Hepatocyte (in vitro differentiated cells): ENCODE data around the gene PGAP3.

ENCODE experiments used
- EZH2 ChIP-seq: fragments of 200-600 bp; sonication (generic); IDR thresholded peaks from 2 replicates; pipeline ENCODE4 v1.6.1; 2016; ENCODE audit warnings: antibody characterized with exemption, mild to moderate bottlenecking, borderline replicate concordance
- EZH2phosphoT487 ChIP-seq: fragments of 200-600 bp; sonication (generic); IDR thresholded peaks from one replicate; pipeline ENCODE4 v1.6.1; 2018; ENCODE audit warnings: antibody characterized with exemption, mild to moderate bottlenecking, low read depth, moderate library complexity; ENCODE audit not compliant: unreplicated experiment, severe bottlenecking
- TF ChIP-seq, protein P1 (sequence below): fragments of 200-600 bp; sonication (generic); IDR thresholded peaks from 2 replicates; pipeline ENCODE4 v1.5.1; 2016; ENCODE audit warnings: antibody characterized with exemption, mild to moderate bottlenecking; ENCODE audit not compliant: poor library complexity

DNA sequence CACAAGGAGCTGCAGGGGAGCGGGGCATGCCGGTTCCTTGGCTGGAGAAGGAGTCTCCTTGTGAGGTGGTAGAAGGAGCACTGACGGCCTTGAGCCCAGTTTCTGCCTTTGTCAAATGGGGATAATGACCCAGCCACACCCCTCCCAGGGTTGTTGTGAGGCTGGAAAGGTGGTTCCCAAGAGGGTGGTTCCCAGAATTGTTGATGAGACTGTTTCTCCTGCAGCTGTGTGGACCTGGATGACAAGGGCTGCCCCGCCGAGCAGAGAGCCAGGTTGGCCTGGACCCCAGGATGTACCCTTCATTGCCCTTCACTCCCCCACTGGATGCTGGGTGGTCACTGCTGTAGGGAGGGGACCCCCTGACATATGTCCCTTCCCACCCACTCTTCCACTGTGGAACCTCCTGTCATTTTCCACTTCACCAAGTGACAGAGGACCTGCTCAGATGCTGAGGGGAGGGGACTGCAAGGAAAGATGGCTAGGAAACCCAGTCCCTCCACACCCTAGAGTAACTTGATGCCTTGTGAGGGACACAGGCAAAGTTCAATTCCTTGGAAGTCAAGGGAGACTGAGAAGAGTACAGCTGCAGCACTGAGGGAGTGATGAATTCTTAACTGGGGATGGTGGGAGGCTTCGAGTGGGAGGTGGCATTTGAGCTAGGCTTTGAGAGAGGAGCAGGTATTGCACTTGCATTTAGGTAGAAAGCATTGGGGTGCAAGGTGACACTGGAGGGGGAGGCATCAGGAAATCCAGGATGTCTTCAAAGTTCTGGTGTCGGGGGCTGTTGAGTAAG lies 31.9 kb upstream of the PGAP3 start:
- TF ChIP-seq, protein P1, sequence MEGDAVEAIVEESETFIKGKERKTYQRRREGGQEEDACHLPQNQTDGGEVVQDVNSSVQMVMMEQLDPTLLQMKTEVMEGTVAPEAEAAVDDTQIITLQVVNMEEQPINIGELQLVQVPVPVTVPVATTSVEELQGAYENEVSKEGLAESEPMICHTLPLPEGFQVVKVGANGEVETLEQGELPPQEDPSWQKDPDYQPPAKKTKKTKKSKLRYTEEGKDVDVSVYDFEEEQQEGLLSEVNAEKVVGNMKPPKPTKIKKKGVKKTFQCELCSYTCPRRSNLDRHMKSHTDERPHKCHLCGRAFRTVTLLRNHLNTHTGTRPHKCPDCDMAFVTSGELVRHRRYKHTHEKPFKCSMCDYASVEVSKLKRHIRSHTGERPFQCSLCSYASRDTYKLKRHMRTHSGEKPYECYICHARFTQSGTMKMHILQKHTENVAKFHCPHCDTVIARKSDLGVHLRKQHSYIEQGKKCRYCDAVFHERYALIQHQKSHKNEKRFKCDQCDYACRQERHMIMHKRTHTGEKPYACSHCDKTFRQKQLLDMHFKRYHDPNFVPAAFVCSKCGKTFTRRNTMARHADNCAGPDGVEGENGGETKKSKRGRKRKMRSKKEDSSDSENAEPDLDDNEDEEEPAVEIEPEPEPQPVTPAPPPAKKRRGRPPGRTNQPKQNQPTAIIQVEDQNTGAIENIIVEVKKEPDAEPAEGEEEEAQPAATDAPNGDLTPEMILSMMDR, result no peak
- TF ChIP-seq EZH2, result no peak
- no peak for TF ChIP-seq EZH2phosphoT487
